GM12875 (cell line): Measurements from ENCODE around the gene ARHGEF16.

Experiments
- H3K4me3 ChIP-seq: one replicate; pipeline ENCODE4 v1.5.1; 2011; ENCODE audit warnings: low read depth, low read length, control low read depth
- TF ChIP-seq, protein P1 (sequence below): IDR thresholded peaks from 2 replicates; pipeline ENCODE4 v1.5.1; 2011; ENCODE audit warnings: low read depth, mild to moderate bottlenecking, control low read depth, inconsistent platforms, low read length, moderate library complexity, borderline replicate concordance; ENCODE audit not compliant: insufficient read depth

Gene ARHGEF16

GRCh38 chr1:3439346-3440299 lies 14.8 kb upstream of the ARHGEF16 start:
- H3K4me3 ChIP-seq: no peak overlapping the region
- TF ChIP-seq, protein P1, sequence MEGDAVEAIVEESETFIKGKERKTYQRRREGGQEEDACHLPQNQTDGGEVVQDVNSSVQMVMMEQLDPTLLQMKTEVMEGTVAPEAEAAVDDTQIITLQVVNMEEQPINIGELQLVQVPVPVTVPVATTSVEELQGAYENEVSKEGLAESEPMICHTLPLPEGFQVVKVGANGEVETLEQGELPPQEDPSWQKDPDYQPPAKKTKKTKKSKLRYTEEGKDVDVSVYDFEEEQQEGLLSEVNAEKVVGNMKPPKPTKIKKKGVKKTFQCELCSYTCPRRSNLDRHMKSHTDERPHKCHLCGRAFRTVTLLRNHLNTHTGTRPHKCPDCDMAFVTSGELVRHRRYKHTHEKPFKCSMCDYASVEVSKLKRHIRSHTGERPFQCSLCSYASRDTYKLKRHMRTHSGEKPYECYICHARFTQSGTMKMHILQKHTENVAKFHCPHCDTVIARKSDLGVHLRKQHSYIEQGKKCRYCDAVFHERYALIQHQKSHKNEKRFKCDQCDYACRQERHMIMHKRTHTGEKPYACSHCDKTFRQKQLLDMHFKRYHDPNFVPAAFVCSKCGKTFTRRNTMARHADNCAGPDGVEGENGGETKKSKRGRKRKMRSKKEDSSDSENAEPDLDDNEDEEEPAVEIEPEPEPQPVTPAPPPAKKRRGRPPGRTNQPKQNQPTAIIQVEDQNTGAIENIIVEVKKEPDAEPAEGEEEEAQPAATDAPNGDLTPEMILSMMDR: no peak

- H3K4me3 ChIP-seq: no peak overlapping the region
- TF ChIP-seq, protein P1: no peak
These were observed 14.2 kb upstream of the ARHGEF16 start for GRCh38 chr1:3440300-3440681.

- H3K4me3 ChIP-seq: no peak overlapping the region
- TF ChIP-seq, protein P1: no peak
These were observed 13.6 kb upstream of the ARHGEF16 start for GRCh38 chr1:3440711-3441409.

GRCh38 chr1:3441410-3441847 lies 13.0 kb upstream of the ARHGEF16 start:
- H3K4me3 ChIP-seq: no peak overlapping the region
- TF ChIP-seq, protein P1: no peak

DNA sequence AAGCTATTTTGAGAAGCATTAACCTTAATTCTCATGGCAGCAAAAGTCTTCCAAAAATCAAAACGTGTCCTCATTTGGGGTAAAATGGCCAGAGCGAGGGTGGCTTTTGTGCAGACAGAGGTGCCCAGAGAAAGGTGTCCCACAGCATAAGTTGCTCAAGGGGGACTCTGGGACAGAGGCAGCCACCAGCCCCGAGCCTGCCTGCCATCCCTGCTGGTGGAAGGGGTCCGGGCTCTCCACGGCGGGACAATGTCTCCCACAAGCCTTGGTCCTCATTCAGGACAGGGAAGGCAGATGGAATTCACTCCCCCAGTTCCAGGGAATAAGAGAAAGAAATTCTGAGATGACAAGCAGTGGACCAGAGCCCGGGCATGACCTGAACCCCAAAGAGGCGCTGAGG lies 12.6 kb upstream of the ARHGEF16 start:
- TF ChIP-seq, protein P1: no peak
- H3K4me3 ChIP-seq: no peak overlapping the region

- no peak overlapping the region for H3K4me3 ChIP-seq
- TF ChIP-seq, protein P1: no peak
These were observed 12.1 kb upstream of the ARHGEF16 start for GRCh38 chr1:3442331-3442730.

- TF ChIP-seq, protein P1: no peak
These were observed 11.6 kb upstream of the ARHGEF16 start for GRCh38 chr1:3442901-3443300.

More at GRCh38 chr1:3442901-3443300, 11.6 kb upstream of the ARHGEF16 start:
- no peak overlapping the region for H3K4me3 ChIP-seq
